Measurements from ENCODE around the gene PIK3CB.
"Not testable (repeated sequence)": the region's sequence is repeated elsewhere in the genome, so short reads cannot be mapped to it uniquely, and the experiment has no call there.

The PIK3CB gene

DNA sequence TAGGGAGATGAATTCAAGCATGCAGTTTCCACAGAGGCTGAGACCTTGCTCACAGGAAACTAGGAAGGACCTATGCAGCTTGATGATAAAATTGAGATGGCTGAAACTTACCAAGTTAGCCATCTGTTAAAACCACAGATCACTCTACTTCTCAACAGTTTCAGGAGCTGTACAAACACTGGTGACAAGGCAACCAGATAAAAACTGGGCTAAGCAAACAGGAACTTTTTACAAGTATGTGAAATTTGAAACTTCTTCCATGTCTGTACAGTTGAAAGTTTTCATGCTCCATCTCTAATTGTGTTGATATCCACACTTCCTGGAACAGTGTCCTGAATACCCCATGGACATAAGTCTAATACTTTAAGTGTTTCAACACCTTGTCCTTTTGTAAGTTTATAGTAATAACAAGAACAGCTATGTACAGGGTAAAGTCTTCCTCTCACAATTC lies 147.9 kb downstream of the PIK3CB start:
- Histone ChIP-seq H3K9ac (ENCODE audit: low read depth, low read length) (no peak overlapping the region), H3K4me3 (ENCODE audit: low read depth, low read length) (no peak overlapping the region), H3K9me3 (ENCODE audit: control insufficient read depth, insufficient read depth, low read length) (no peaks in the 10 kb centered on the region), H3K27me3 (ENCODE audit: control insufficient read depth, insufficient read depth, low read length) (no peaks in the 10 kb centered on the region), H3K36me3 (ENCODE audit: control insufficient read depth, insufficient read depth, low read length) (no peaks in the 10 kb centered on the region), H3K4me1 (ENCODE audit: control insufficient read depth, insufficient read depth, low read length) (no peaks in the 10 kb centered on the region)

DNA sequence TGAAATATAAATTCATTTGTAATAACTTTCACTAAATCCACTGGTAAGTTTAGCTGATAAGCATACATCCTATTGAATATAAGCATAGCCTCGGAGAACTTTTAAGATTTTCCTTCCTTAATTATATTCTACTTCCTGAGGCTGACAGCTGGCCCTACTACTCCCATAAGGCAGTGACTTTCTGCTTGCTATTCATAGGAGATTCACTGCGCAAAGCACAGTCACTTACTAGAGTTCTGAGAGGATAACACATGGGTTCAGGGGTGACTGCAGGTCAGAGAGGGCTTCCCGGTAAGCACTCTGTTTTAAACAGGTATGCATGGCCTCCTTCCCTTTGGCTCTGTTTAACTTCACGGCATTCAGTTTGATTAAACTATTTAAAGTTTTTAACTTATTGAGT lies 150.3 kb downstream of the PIK3CB start:
- Histone ChIP-seq H3K9me3 (ENCODE audit: control insufficient read depth, insufficient read depth, low read length) (no peaks in the 10 kb centered on the region), H3K9ac (ENCODE audit: low read depth, low read length) (no peak overlapping the region), H3K27me3 (ENCODE audit: control insufficient read depth, insufficient read depth, low read length) (no peaks in the 10 kb centered on the region), H3K4me3 (ENCODE audit: low read depth, low read length) (no peak overlapping the region), H3K4me1 (ENCODE audit: control insufficient read depth, insufficient read depth, low read length) (no peaks in the 10 kb centered on the region), H3K36me3 (ENCODE audit: control insufficient read depth, insufficient read depth, low read length) (no peaks in the 10 kb centered on the region)

DNA sequence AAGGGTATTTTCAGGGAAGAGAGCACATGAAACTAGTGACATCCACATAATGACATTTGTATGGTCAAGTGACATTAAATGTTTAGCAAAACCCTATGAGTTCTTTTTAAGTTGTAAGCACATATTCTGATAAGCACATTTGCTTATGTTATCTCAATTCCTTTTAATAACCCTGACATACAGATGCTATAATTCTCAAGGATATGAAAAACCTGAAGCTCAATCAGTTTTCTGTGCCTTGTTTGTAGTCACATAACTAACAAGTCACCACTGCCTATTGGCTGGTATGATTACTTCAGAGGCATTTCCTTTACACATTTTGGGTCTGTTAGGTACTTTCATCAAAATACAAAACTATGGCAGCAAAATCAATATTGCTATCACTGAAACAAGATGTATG lies 152.1 kb downstream of the PIK3CB start:
- H3K4me3 ChIP-seq (ENCODE audit: low read depth, low read length): no peak overlapping the region
- no peaks in the 10 kb centered on the region for H3K27me3 ChIP-seq (ENCODE audit: control insufficient read depth, insufficient read depth, low read length)
- no peaks in the 10 kb centered on the region for H3K9me3 ChIP-seq (ENCODE audit: control insufficient read depth, insufficient read depth, low read length)
- H3K36me3 ChIP-seq (ENCODE audit: control insufficient read depth, insufficient read depth, low read length): no peaks in the 10 kb centered on the region
- no peak overlapping the region for H3K9ac ChIP-seq (ENCODE audit: low read depth, low read length)
- no peaks in the 10 kb centered on the region for H3K4me1 ChIP-seq (ENCODE audit: control insufficient read depth, insufficient read depth, low read length)

- Histone ChIP-seq H3K9ac (ENCODE audit: low read depth, low read length) (no peak overlapping the region), H3K9me3 (ENCODE audit: control insufficient read depth, insufficient read depth, low read length) (no peaks in the 10 kb centered on the region), H3K4me3 (ENCODE audit: low read depth, low read length) (no peak overlapping the region), H3K36me3 (ENCODE audit: control insufficient read depth, insufficient read depth, low read length) (no peaks in the 10 kb centered on the region), H3K4me1 (ENCODE audit: control insufficient read depth, insufficient read depth, low read length) (no peaks in the 10 kb centered on the region), H3K27me3 (ENCODE audit: control insufficient read depth, insufficient read depth, low read length) (no peaks in the 10 kb centered on the region)
These were observed 153.1 kb downstream of the PIK3CB start for GRCh38 chr3:138681463-138682220.

DNA sequence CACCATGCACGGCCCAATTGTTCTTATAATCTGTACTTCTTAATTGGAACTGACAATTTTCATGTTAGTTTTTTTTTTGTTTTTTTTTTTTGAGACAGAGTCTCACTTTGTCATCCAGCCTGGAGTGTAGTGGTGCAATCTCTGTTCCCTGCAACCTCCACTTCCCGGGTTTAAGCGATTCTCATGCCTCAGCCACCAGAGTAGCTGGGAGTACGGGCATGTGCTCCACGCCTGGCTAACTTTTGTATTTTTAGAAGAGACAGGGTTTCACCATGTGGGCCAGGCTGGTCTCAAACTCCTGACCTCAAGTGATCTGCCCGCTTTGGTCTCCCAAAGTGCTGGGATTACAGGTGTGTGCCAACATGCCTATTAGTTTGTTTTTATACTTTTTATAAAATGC lies 153.8 kb downstream of the PIK3CB start:
- not testable (repeated sequence) for H3K9me3 ChIP-seq (ENCODE audit: control insufficient read depth, insufficient read depth, low read length); H3K9ac ChIP-seq (ENCODE audit: low read depth, low read length); H3K27me3 ChIP-seq (ENCODE audit: control insufficient read depth, insufficient read depth, low read length); H3K36me3 ChIP-seq (ENCODE audit: control insufficient read depth, insufficient read depth, low read length); H3K4me3 ChIP-seq (ENCODE audit: low read depth, low read length); H3K4me1 ChIP-seq (ENCODE audit: control insufficient read depth, insufficient read depth, low read length)

- Histone ChIP-seq H3K36me3 (ENCODE audit: control insufficient read depth, insufficient read depth, low read length) (no peaks in the 10 kb centered on the region), H3K4me3 (ENCODE audit: low read depth, low read length) (no peak overlapping the region), H3K27me3 (ENCODE audit: control insufficient read depth, insufficient read depth, low read length) (no peaks in the 10 kb centered on the region), H3K9ac (ENCODE audit: low read depth, low read length) (no peak overlapping the region), H3K4me1 (ENCODE audit: control insufficient read depth, insufficient read depth, low read length) (no peaks in the 10 kb centered on the region), H3K9me3 (ENCODE audit: control insufficient read depth, insufficient read depth, low read length) (no peaks in the 10 kb centered on the region)
These were observed 155.8 kb downstream of the PIK3CB start for GRCh38 chr3:138678874-138679392.

GRCh38 chr3:138678086-138678485 lies 156.6 kb downstream of the PIK3CB start:
- Histone ChIP-seq H3K4me3 (ENCODE audit: low read depth, low read length) (no peak overlapping the region), H3K9me3 (ENCODE audit: control insufficient read depth, insufficient read depth, low read length) (no peaks in the 10 kb centered on the region), H3K4me1 (ENCODE audit: control insufficient read depth, insufficient read depth, low read length) (no peaks in the 10 kb centered on the region), H3K9ac (ENCODE audit: low read depth, low read length) (no peak overlapping the region), H3K36me3 (ENCODE audit: control insufficient read depth, insufficient read depth, low read length) (no peaks in the 10 kb centered on the region), H3K27me3 (ENCODE audit: control insufficient read depth, insufficient read depth, low read length) (no peaks in the 10 kb centered on the region)

- no peak overlapping the region for H3K4me3 ChIP-seq (ENCODE audit: low read depth, low read length)
- no peaks in the 10 kb centered on the region for H3K36me3 ChIP-seq (ENCODE audit: control insufficient read depth, insufficient read depth, low read length)
- no peaks in the 10 kb centered on the region for H3K27me3 ChIP-seq (ENCODE audit: control insufficient read depth, insufficient read depth, low read length)
- no peak overlapping the region for H3K9ac ChIP-seq (ENCODE audit: low read depth, low read length)
- no peaks in the 10 kb centered on the region for H3K4me1 ChIP-seq (ENCODE audit: control insufficient read depth, insufficient read depth, low read length)
- no peaks in the 10 kb centered on the region for H3K9me3 ChIP-seq (ENCODE audit: control insufficient read depth, insufficient read depth, low read length)
These were observed 159.3 kb downstream of the PIK3CB start for GRCh38 chr3:138675393-138675792.

DNA sequence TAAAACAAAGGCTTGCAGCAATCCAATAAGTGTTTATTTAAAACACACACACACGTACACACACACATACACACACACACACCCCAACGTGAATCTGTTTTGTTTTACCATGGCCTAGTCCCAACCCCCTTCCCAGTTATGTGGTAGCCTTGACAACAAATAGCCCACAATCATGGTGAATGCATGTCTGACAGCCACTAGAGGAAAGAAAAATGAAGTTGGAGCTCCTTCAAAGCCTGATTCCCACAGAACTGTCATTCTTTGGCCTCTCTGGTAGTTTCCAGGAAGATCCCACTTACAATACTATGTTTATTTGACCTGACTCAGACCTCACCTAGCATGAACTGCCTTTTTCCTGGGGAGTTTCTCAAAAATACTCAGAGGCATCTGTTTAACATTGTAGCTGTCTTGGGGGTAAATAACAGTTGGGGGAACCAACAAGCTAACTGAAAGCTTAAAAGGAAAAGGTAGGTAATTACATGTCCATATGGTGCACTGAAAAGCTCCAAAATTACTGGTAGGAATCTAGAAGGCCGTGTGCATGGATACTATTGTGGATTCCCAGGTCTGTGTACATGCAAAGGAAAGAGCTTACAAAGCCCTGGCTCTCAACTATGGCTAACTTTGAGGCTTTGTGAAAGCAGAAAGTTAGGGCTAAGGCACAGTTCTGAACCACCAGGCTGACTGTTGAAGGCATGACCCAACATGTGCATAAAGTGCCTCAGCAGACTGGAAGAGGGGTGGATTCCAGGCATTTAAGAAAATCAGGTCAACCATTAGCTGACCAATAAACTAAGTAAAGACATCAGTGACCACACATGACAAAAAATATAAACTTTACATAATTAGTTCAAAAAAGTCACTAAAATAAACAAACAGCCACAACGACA lies 160.8 kb downstream of the PIK3CB start:
- Histone ChIP-seq H3K27me3 (ENCODE audit: control insufficient read depth, insufficient read depth, low read length) (no peaks in the 10 kb centered on the region), H3K9ac (ENCODE audit: low read depth, low read length) (no peak overlapping the region), H3K36me3 (ENCODE audit: control insufficient read depth, insufficient read depth, low read length) (no peaks in the 10 kb centered on the region), H3K4me3 (ENCODE audit: low read depth, low read length) (no peak overlapping the region), H3K4me1 (ENCODE audit: control insufficient read depth, insufficient read depth, low read length) (no peaks in the 10 kb centered on the region), H3K9me3 (ENCODE audit: control insufficient read depth, insufficient read depth, low read length) (no peaks in the 10 kb centered on the region)

- no peaks in the 10 kb centered on the region for H3K4me1 ChIP-seq (ENCODE audit: control insufficient read depth, insufficient read depth, low read length)
- no peak overlapping the region for H3K4me3 ChIP-seq (ENCODE audit: low read depth, low read length)
- H3K9ac ChIP-seq (ENCODE audit: low read depth, low read length): no peak overlapping the region
- H3K36me3 ChIP-seq (ENCODE audit: control insufficient read depth, insufficient read depth, low read length): no peaks in the 10 kb centered on the region
- H3K9me3 ChIP-seq (ENCODE audit: control insufficient read depth, insufficient read depth, low read length): no peaks in the 10 kb centered on the region
- H3K27me3 ChIP-seq (ENCODE audit: control insufficient read depth, insufficient read depth, low read length): no peaks in the 10 kb centered on the region
These were observed 164.3 kb downstream of the PIK3CB start for GRCh38 chr3:138670407-138670806.

GRCh38 chr3:138668107-138668506 lies 166.6 kb downstream of the PIK3CB start:
- no peaks in the 10 kb centered on the region for H3K9me3 ChIP-seq (ENCODE audit: control insufficient read depth, insufficient read depth, low read length)
- H3K4me3 ChIP-seq (ENCODE audit: low read depth, low read length): no peak overlapping the region
- no peaks in the 10 kb centered on the region for H3K4me1 ChIP-seq (ENCODE audit: control insufficient read depth, insufficient read depth, low read length)
- peaks cover 11% of the 10 kb centered on the region for H3K36me3 ChIP-seq (ENCODE audit: control insufficient read depth, insufficient read depth, low read length)
- H3K27me3 ChIP-seq (ENCODE audit: control insufficient read depth, insufficient read depth, low read length): no peaks in the 10 kb centered on the region
- H3K9ac ChIP-seq (ENCODE audit: low read depth, low read length): no peak overlapping the region

DNA sequence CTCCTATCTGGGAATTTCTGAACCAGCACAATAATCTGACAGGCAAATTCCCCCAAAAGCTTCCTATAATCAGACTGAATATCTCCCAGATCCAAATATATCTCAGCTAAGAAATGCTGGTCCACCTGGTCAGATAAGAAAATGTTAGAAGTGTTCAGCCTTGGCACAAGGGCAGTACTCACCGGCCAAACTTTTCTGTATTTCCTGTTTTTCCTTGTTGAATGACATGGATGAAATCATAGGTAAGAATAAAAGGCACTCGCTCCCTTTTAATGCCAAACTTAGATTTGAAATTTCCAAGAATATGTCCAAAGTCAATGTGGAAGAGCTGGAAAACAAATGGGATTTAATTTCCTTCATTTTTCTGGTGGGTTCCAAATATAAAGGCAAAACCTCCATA lies 177.2 kb downstream of the PIK3CB start:
- Histone ChIP-seq H3K27me3 (ENCODE audit: control insufficient read depth, insufficient read depth, low read length) (no peaks in the 10 kb centered on the region), H3K36me3 (ENCODE audit: control insufficient read depth, insufficient read depth, low read length) (no peaks in the 10 kb centered on the region), H3K4me1 (ENCODE audit: control insufficient read depth, insufficient read depth, low read length) (no peaks in the 10 kb centered on the region), H3K4me3 (ENCODE audit: low read depth, low read length) (no peak overlapping the region), H3K9ac (ENCODE audit: low read depth, low read length) (no peak overlapping the region), H3K9me3 (ENCODE audit: control insufficient read depth, insufficient read depth, low read length) (no peaks in the 10 kb centered on the region)
